Endothelial cell of umbilical vein (primary cell): ENCODE results near the gene MICA. TPM values are rescaled to one million over a fixed set of nuclear protein-coding genes. Genes with fewer than 3 reads are reported as not detected.

Experiments
- BruUV-seq: library from RNA; stranded (reverse); fragments of 400-500 nt; replicated peaks from 2 replicates; lab custom pipeline; 2021; lab: Mats Ljungman, UMichigan
- CTCF ChIA-PET: fragments of 300-600, 350-600 bp; sonication (Branson Sonifier 250); formaldehyde crosslinking; loops from one replicate; lab custom pipeline; 2021; ENCODE audit warnings: antibody characterized with exemption, inconsistent platforms; lab: Charles Lee
- POLR2A ChIA-PET: fragments of 300-600, 350-600 bp; sonication (Branson Sonifier 250); formaldehyde crosslinking; loops from one replicate; lab custom pipeline; 2021; ENCODE audit warnings: antibody characterized with exemption, inconsistent platforms; lab: Charles Lee
- DNase-seq: peaks from one replicate; pipeline ENCODE4 v3.0.0-alpha.2; 2011; ENCODE audit warnings: low read depth, low spot score
- FAIRE-seq: peaks from 2 replicates; lab custom pipeline; 2011; peaks lifted over from hg19 to GRCh38; lab: Jason Lieb, UNC
- H2AFZ ChIP-seq: 2 replicates; pipeline ENCODE4 v1.6.0; 2012; ENCODE audit warnings: low read depth, low read length, control low read depth, inconsistent platforms
- H3K27ac ChIP-seq: 2 replicates; pipeline ENCODE4 v1.5.1; 2011; ENCODE audit warnings: low read depth, mild to moderate bottlenecking, control low read depth, low read length, moderate library complexity; ENCODE audit not compliant: insufficient read depth
- H3K27me3 ChIP-seq, 2 experiments: 2 replicates each; pipeline versions ENCODE4 v1.6.0 to v1.6.1; 2011; ENCODE audit warnings: low read length in 2 of 2, mixed read lengths in 1 of 2; ENCODE audit not compliant: control insufficient read depth in 2 of 2, insufficient read depth in 2 of 2
- H3K36me3 ChIP-seq, 2 experiments: 2 replicates in 1 of 2; 3 replicates in 1 of 2; pipeline ENCODE4 v1.5.1; 2011; ENCODE audit warnings: low read length in 2 of 2, mild to moderate bottlenecking in 1 of 2, moderate library complexity in 1 of 2; ENCODE audit not compliant: control insufficient read depth in 2 of 2, insufficient read depth in 2 of 2; ENCODE audit errors: extremely low read depth in 1 of 2
- H3K4me1 ChIP-seq: 3 replicates; pipeline ENCODE4 v1.5.1; 2011; ENCODE audit warnings: mild to moderate bottlenecking, low read length; ENCODE audit not compliant: control insufficient read depth, insufficient read depth; ENCODE audit errors: extremely low read depth
- H3K4me2 ChIP-seq: 2 replicates; pipeline ENCODE4 v1.6.1; 2011; ENCODE audit warnings: low read length, control low read depth, mixed read lengths; ENCODE audit not compliant: insufficient read depth
- H3K4me3 ChIP-seq, 3 experiments: fragments of 200-600 bp in 1 of 3; sonication (generic), shearing (Covaris generic) in 1 of 3; replicated peaks in 1 of 3; 2 replicates each; pipeline ENCODE4 v1.5.1; 2011 to 2016; ENCODE audit warnings: control low read depth in 3 of 3, low read length in 3 of 3, mild to moderate bottlenecking in 2 of 3, inconsistent platforms in 1 of 3, low read depth in 1 of 3, moderate library complexity in 1 of 3; ENCODE audit not compliant: insufficient read depth in 1 of 3
- H3K79me2 ChIP-seq: 2 replicates; pipeline ENCODE4 v1.6.0; 2012; ENCODE audit warnings: low read length, inconsistent platforms; ENCODE audit not compliant: control insufficient read depth, insufficient read depth
- H3K9ac ChIP-seq: replicated peaks from 2 replicates; pipeline ENCODE3; 2011; ENCODE audit warnings: low read length, control low read depth; ENCODE audit not compliant: insufficient read depth; ENCODE audit errors: extremely low read depth
- H3K9me1 ChIP-seq: replicated peaks from 3 replicates; pipeline ENCODE4 v1.6.0; 2011; ENCODE audit warnings: mild to moderate bottlenecking, low read length; ENCODE audit not compliant: control insufficient read depth, insufficient read depth; ENCODE audit errors: extremely low read depth
- H3K9me3 ChIP-seq: replicated peaks from 2 replicates; pipeline ENCODE4 v1.5.1; 2012; ENCODE audit warnings: low read length, inconsistent platforms; ENCODE audit not compliant: control insufficient read depth, insufficient read depth
- H4K20me1 ChIP-seq: replicated peaks from 2 replicates; pipeline ENCODE3; 2011; ENCODE audit warnings: mild to moderate bottlenecking, low read length; ENCODE audit not compliant: control insufficient read depth, insufficient read depth; ENCODE audit errors: extremely low read depth
- CTCF ChIP-seq, 2 donors: IDR thresholded peaks; 1 replicate in 1 of 2; 2 replicates in 1 of 2; pipeline ENCODE4 v1.5.1; 2011; ENCODE audit warnings: low read length in 2 of 2, mild to moderate bottlenecking in 2 of 2, moderate library complexity in 2 of 2, control low read depth in 1 of 2, inconsistent platforms in 1 of 2, low read depth in 1 of 2; ENCODE audit not compliant: insufficient read depth in 1 of 2; ENCODE audit errors: extremely low read depth in 1 of 2
- EZH2 ChIP-seq: IDR thresholded peaks from 2 replicates; pipeline ENCODE4 v1.6.1; 2012; ENCODE audit warnings: borderline replicate concordance, low read depth, mild to moderate bottlenecking, moderate library complexity, low read length, inconsistent platforms; ENCODE audit not compliant: severe bottlenecking
- FOS ChIP-seq: IDR thresholded peaks from 2 replicates; pipeline ENCODE4 v1.6.1; 2011; ENCODE audit warnings: mild to moderate bottlenecking, low read length, moderate library complexity, borderline replicate concordance; ENCODE audit not compliant: insufficient read depth
- GATA2 ChIP-seq: IDR thresholded peaks from 2 replicates; pipeline ENCODE4 v1.7.0; 2011; ENCODE audit warnings: low read depth, mild to moderate bottlenecking, moderate library complexity, mixed read lengths, low read length; ENCODE audit not compliant: insufficient read length, insufficient read depth
- JUN ChIP-seq: IDR thresholded peaks from 2 replicates; pipeline ENCODE4 v1.6.1; 2011; ENCODE audit warnings: borderline replicate concordance, low read depth; ENCODE audit not compliant: insufficient read length, insufficient read depth
- MYC ChIP-seq: IDR thresholded peaks from one replicate; pipeline ENCODE4 v1.6.1; 2011; ENCODE audit warnings: mild to moderate bottlenecking, low read depth, low read length
- POLR2AphosphoS5 ChIP-seq: IDR thresholded peaks from 2 replicates; pipeline ENCODE4 v1.6.1; 2012; ENCODE audit warnings: low read depth, mild to moderate bottlenecking, control low read depth, low read length, moderate library complexity; ENCODE audit not compliant: insufficient read depth
- dilution Hi-C: fragments of 300-500 bp; cut with MboI; formaldehyde crosslinking; loops from one replicate; pipeline ENCODE4 v1.15.0; 2019; ENCODE audit warnings: low sequenced_read_pairs; ENCODE audit not compliant: extremely low pct_ligation_motif_present
- intact Hi-C: fragments of 100-400 bp; cut with micrococcal nuclease; formaldehyde crosslinking; loops from one replicate; pipeline ENCODE4 v1.10.0; 2022
- polyA plus RNA-seq, 4 experiments: library from polyadenylated mRNA; depleted of rRNA in 3 of 4; stranded (reverse) in 3 of 4; unstranded in 1 of 4; fragments of >200 nt; gene quantifications; 2 replicates each; pipeline versions ENCODE4 v1.2.1 to v1.2.3, GENCODE V29; 2011 to 2012; ENCODE audit warnings: missing spikeins in 1 of 4
- total RNA-seq: library from RNA; stranded (reverse); gene quantifications from 2 replicates; pipeline ENCODE4 v1.2.3, GENCODE V29; 2021

Gene MICA
- total and polyA plus RNA-seq, 2 donors (not counting 3 experiments of a cell fraction or from before 2014, with no cell fraction given): 42.5 to 99.3 TPM

- Histone ChIP-seq H2AFZ (no peak overlapping the region), H4K20me1 (no peaks in the 10 kb centered on the region), H3K79me2 (no peaks in the 10 kb centered on the region), H3K4me1 (no peaks in the 10 kb centered on the region), H3K9ac (no peak overlapping the region), H3K36me3 (no peaks in the 10 kb centered on the region), H3K4me3 (no peak overlapping the region), H3K27me3 (peaks cover 10 to 19% of the 10 kb centered on the region in 2 experiments), H3K9me1 (no peaks in the 10 kb centered on the region), H3K27ac (no peak overlapping the region), H3K4me2 (no peak overlapping the region), H3K9me3 (no peaks in the 10 kb centered on the region)
- no peak for FAIRE-seq
- DNase-seq: no peak
- BruUV-seq: no TSS peak
- dilution Hi-C loops: no loop called here
- intact Hi-C loops: no loop called here
- ChIA-PET CTCF (interaction anchor here (5.0 kb wide), 1 partner anchor 10 kb away, joined by 29 read pairs; no protein-coding TSS in a partner anchor), POLR2A (no interaction called here)
- TF ChIP-seq FOS: no peak
- TF ChIP-seq MYC: no peak
- TF ChIP-seq POLR2AphosphoS5: no peak
- TF ChIP-seq JUN: no peak
- TF ChIP-seq GATA2: no peak
- no peak for TF ChIP-seq EZH2
- no peak for TF ChIP-seq CTCF (IDR thresholded peaks at IDR 0.05; ENCODE audit: extremely low read depth in 1 of 2, insufficient read depth in 1 of 2, low read depth in 1 of 2, low read length in 2 of 2)
Measured at GRCh38 chr6:31377029-31377428, 26.4 kb upstream of the MICA start.
